SH-SY5Y (cell line): ENCODE results near the gene MLH3.

ENCODE experiments used
- GATA2 ChIP-seq: IDR thresholded peaks from 2 replicates; pipeline ENCODE4 v1.6.1; 2011; ENCODE audit warnings: mild to moderate bottlenecking, low read depth, low read length
- GATA3 ChIP-seq: IDR thresholded peaks from 2 replicates; pipeline ENCODE4 v1.6.1; 2011; ENCODE audit warnings: low read depth, mild to moderate bottlenecking, low read length, moderate library complexity

DNA sequence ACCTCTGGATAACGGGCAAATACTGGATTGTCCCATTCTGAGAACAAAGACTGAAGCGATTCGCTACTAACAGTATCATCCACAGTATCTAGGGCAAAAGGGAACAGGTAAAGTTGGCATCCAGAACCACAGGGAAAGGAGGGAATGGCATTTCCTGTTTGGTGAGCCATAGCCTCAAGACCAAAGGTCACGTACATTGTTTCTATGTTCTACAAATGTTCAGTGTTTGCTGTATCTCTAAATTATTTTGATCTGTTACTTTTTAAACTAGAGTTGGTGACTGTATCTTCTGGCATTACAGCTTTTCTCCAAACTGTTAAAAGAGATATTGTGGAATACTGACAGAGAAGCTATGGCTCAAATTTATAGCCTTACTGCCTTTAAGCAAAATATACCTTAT is 9.7 kb downstream of the MLH3 start:
- TF ChIP-seq GATA3 (no peak), GATA2 (no peak)
